D721Med (cell line): ENCODE data around the gene ZNF428.
"Not testable (repeated sequence)": the region's sequence is repeated elsewhere in the genome, so short reads cannot be mapped to it uniquely, and the experiment has no call there.

Source experiments
- DNase-seq: peaks from one replicate; pipeline ENCODE4 v3.0.0; 2011; ENCODE audit warnings: low spot score; ENCODE audit not compliant: insufficient read length
- FAIRE-seq: peaks from 2 replicates; lab custom pipeline; 2011; peaks lifted over from hg19 to GRCh38; lab: Jason Lieb, UNC
- TF ChIP-seq, protein P1 (sequence below): IDR thresholded peaks from 2 replicates; pipeline ENCODE4 v1.5.1; 2012; ENCODE audit warnings: mild to moderate bottlenecking, control low read depth; ENCODE audit not compliant: insufficient read depth; ENCODE audit errors: missing control alignments

The ZNF428 gene

DNA sequence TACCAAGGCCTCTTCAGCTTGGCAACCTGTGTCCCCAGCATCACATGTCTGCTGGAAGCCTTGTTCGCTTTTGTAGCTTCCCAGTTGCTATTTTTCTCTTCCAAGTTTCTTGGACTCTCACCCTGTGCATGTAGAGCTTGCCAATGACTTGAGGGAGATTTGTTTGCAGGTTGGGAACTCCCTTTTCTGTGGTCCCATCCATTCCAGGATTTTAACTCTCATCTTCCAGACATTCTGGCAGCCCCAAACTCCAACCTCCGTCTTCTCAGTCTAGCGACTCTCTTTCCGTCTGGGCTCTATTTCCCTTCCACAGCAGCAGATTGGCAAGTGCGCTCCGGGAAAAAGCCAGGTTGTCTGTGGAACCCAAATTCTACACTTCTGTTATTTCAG is 41.5 kb upstream of the ZNF428 start:
- TF ChIP-seq, protein P1, sequence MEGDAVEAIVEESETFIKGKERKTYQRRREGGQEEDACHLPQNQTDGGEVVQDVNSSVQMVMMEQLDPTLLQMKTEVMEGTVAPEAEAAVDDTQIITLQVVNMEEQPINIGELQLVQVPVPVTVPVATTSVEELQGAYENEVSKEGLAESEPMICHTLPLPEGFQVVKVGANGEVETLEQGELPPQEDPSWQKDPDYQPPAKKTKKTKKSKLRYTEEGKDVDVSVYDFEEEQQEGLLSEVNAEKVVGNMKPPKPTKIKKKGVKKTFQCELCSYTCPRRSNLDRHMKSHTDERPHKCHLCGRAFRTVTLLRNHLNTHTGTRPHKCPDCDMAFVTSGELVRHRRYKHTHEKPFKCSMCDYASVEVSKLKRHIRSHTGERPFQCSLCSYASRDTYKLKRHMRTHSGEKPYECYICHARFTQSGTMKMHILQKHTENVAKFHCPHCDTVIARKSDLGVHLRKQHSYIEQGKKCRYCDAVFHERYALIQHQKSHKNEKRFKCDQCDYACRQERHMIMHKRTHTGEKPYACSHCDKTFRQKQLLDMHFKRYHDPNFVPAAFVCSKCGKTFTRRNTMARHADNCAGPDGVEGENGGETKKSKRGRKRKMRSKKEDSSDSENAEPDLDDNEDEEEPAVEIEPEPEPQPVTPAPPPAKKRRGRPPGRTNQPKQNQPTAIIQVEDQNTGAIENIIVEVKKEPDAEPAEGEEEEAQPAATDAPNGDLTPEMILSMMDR: no peak
- no peak for FAIRE-seq
- DNase-seq: no peak

DNA sequence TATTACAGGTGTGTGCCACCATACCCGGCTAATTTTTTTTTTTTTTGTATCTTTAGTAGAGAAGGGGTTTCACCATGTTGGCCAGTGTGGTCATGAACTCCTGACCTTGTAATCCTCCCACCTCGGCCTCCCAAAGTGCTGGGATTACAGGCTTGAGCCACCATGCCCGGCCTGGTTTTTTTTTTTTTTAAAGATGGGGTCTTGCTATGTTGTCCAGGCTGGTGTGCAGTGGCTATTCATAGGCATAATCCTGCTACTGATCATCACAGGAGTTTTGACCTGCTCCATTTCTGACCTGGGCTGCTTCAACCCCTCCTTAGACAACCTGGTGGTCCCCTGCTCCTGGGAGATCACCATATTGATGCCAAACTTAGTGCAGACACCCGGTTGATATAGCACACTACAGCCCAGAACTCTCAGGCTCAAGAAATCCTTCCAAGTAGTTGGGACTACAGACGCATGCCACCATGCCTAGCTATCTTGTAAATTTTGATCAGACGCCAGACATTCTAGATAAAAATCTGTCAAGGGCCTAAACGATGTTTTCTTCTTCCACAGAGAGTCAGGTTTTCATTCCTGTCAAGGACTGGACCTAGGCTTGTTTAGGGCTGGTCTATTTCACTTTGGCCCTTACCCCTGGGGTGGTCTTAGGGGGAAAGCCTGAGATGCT is 41.0 kb upstream of the ZNF428 start:
- TF ChIP-seq, protein P1: no peak
- FAIRE-seq: no peak
- DNase-seq: no peak

DNA sequence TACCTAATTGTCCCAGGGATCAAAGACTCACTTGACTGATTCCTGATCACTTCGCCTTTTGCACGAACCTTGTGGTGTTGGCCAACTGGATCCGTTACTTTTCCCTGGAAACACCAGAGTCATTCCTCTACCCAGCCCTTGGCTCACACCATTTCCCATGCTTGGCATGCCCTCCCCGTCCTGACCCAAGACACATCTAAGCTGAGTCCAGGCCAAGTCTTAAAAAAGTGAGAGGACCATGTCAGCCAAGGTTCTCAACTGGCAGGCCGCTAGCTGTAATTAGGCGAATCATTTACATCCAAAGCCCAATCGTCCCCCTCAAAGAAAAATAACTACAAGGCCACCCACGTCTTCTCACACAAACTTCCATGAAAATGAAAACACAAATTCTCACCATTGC is 39.1 kb upstream of the ZNF428 start:
- DNase-seq (no peak), FAIRE-seq (no peak)
- TF ChIP-seq, protein P1: no peak

DNA sequence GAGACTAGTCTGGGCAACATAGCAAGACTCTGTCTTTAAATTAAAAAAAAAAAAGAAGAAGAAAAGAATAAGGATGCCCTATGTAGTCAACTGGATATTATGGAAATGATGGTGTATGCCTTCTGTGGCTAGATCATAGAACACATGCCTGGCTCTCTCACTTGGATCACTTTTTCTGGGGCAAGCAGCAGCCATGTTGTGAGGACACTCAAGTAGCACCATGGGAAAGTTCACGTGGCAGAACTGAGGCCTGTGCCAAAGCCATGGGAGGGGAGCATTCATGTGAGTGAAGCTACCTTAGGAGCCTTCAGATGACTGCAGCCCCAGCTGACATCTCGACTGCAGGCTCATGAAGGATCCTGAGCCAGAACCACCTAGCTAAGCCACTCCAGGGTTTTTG is 38.6 kb upstream of the ZNF428 start:
- TF ChIP-seq, protein P1: no peak
- no peak for FAIRE-seq
- no peak for DNase-seq

DNA sequence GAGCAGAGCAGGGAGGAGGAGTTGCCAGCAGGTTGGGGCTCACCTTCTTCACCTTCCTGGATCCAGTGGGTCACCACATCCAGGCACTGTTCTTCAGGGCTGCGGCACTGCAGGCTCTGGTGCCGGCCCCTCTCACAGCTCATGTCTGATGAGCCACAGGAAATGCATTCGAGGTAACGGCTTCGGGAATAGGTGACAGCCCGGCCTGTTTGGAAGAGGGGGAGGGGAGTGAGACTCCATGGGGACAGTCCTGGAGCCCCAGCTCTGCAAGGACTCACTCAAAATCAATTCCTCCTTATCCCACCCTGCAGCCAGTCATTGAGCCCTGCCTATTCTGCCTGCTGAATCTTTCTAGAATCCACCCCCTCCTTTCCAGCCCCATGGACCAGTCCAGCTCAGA is 37.0 kb upstream of the ZNF428 start:
- FAIRE-seq: no peak
- no peak for DNase-seq
- TF ChIP-seq, protein P1: no peak

DNA sequence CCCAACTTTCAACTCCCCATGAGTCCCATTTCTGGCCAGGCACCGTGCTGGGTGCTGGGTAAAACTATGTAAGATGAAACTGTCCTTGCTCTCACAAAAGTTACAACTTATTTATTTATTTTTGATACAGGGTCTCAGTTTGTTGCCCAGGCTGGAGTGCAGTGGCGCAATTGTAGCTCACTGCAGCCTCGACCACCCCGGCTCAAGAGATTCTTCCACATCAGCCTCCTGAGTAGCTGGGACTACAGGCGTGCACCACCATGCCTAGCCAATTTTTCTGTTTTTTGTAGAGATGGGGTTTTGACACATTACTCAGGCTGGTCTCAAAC is 33.1 kb upstream of the ZNF428 start:
- DNase-seq (no peak), FAIRE-seq (no peak)
- TF ChIP-seq, protein P1: no peak

DNA sequence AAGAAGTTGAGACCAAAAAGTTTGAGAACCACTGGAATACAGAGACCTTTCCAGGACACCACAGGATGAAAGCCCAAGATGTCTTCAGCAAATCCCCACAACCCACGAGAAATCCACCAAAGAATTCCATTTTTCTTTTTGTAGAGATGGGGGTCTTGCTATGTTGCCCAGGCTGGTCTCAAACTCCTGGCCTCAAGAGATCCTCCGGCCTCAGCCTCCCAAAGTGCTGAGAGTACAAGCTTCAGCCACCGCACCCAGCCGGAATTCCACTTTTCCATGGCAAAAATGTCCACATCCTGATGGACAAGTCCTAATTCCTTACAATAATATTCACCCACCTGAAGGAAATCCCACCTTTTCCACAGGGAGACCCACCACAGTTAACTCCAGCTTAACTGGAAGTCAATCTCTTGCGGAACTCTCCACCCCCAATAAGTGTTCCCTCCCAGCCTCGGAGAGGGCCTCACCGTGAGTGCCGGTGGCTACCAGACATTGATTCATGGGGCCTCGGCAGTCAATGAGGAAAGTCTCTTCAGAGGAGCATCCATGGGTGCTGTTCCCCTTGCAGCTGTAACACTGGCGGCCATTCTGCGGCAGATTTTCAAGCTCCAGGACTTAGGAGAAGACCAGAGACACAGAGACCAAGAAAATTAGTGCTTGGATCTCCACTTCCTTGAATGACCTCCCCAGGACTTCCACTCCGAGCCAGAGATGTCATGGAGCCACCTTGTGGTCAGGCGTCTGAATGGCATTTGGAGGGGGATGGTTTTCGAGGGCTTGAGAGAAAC is 32.5 kb upstream of the ZNF428 start:
- FAIRE-seq (no peak), DNase-seq (peak; percentile 42)
- TF ChIP-seq, protein P1: peak; percentile 80

DNA sequence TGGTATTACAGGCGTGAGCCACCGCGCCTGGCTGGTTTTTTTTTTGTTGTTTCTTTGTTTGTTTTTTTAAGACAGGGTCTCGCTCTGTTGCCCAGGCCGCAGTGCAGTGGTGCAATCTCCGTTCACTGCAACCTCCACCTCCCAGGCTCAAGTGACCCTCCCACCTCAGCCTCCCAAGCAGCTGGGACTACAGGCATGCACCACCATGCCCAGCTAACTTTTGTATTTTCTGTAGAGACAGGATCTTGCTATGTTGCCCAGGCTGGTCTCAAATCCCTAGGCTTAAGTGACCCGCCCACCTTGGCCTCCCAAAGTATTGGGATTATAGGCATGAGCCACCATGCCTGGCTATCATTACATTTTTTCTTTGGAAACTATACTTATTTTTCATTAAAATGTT is 30.8 kb upstream of the ZNF428 start:
- not testable (repeated sequence) for DNase-seq, FAIRE-seq
